Measurements from ENCODE around the gene POP4. TPM values are rescaled to one million over a fixed set of nuclear protein-coding genes. Genes with fewer than 3 reads are reported as not detected.
"Not testable (repeated sequence)": the region's sequence is repeated elsewhere in the genome, so short reads cannot be mapped to it uniquely, and the experiment has no call there.

Gene POP4, protein sequence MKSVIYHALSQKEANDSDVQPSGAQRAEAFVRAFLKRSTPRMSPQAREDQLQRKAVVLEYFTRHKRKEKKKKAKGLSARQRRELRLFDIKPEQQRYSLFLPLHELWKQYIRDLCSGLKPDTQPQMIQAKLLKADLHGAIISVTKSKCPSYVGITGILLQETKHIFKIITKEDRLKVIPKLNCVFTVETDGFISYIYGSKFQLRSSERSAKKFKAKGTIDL
- 60.5 TPM for total RNA-seq
- 87.9 TPM for polyA plus RNA-seq (ENCODE audit: insufficient read depth, low read depth, low replicate concordance)
- long read RNA-seq, donor 1, partial matches to known transcripts: 0 of 3 reads
- long read RNA-seq, donor 1, other reads (novel, unspliced or antisense): 0 of 3 reads
- long read RNA-seq, donor 2, transcript POP4-202 (7 exons, 3,385 nt): major isoform, 9 of 11 reads
- long read RNA-seq, donor 2, partial matches to known transcripts: 0 of 11 reads
- long read RNA-seq, donor 2, other reads (novel, unspliced or antisense): 0 of 11 reads
- long read RNA-seq, donor 3, transcript POP4-202 (7 exons, 3,385 nt): major isoform, 9 of 11 reads
- long read RNA-seq, donor 3, partial matches to known transcripts: 0 of 11 reads
- long read RNA-seq, donor 3, other reads (novel, unspliced or antisense): 0 of 11 reads
- long read RNA-seq, donor 4, partial matches to known transcripts: 0 of 6 reads
- long read RNA-seq, donor 4, other reads (novel, unspliced or antisense): 0 of 6 reads
- long read RNA-seq, donor 5: 0 reads
- long read RNA-seq, donor 6, transcript POP4-202 (7 exons, 3,385 nt): major isoform, 28 of 30 reads
- long read RNA-seq, donor 6, partial matches to known transcripts: 0 of 30 reads
- long read RNA-seq, donor 6, other reads (novel, unspliced or antisense): 0 of 30 reads
- long read RNA-seq, donor 7, transcript POP4-202 (7 exons, 3,385 nt): major isoform, 14 of 18 reads
- long read RNA-seq, donor 7, partial matches to known transcripts: 1 of 18 reads
- long read RNA-seq, donor 7, other reads (novel, unspliced or antisense): 3 of 18 reads
- long read RNA-seq, donor 8, transcript POP4-202 (7 exons, 3,385 nt): major isoform, 11 of 13 reads
- long read RNA-seq, donor 8, partial matches to known transcripts: 0 of 13 reads
- long read RNA-seq, donor 8, other reads (novel, unspliced or antisense): 0 of 13 reads
- long read RNA-seq, donor 9, transcript POP4-202 (7 exons, 3,385 nt): major isoform, 10 of 11 reads
- long read RNA-seq, donor 9, partial matches to known transcripts: 0 of 11 reads
- long read RNA-seq, donor 9, other reads (novel, unspliced or antisense): 0 of 11 reads
- long read RNA-seq, donor 10, transcript POP4-202 (7 exons, 3,385 nt): major isoform, 13 of 14 reads
- long read RNA-seq, donor 10, partial matches to known transcripts: 0 of 14 reads
- long read RNA-seq, donor 10, other reads (novel, unspliced or antisense): 0 of 14 reads

DNA sequence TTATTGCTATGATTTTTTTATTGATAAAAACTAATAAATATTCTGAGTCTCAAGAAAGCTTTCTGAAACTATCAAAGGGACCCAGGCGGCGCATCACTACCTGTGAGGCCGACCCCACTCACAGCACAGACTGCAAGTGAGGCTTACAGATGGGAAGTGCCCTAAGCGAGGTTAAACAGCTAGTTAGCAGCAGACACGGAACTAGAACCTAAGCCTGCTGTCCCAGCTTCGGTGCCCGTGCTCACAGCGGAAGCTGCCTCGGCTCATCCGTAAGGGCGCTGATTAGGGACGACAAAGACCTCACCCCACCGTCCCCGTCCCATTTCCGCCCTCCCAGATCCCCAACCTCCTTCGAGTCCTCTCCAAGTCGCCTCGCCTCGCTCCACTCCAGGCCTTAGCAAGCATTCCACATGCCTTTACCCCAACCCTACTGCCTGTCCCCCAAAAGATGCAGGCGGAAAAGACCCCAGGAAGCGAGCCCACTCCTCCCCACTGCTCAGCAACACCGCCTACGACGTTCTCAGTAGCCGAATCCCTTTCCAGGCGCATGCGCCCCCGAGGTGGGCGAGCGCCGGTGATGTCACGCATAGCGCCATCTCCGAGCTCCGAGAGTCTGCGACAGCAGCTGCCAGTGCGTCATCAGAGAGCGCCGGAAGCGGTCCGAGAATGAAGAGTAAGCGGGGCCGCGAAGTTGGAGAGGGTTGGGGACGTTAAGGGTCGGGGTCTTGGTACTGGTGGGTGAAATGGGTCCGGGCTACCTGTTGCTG is at the start of gene POP4:
Gene POP4, plus strand, starts transcription at position 631 of the 767 bp plus-strand sequence. Its CDS starts 36 bp downstream, at position 667.
- Histone ChIP-seq H3K36me3 (ENCODE audit: control insufficient read depth in 2 of 3, insufficient read depth in 3 of 3, low read length in 3 of 3) (peaks cover 3 to 11% (median 4%) of the 10 kb centered on the region in 3 donors), H3K4me1 (ENCODE audit: control insufficient read depth in 2 of 3, insufficient read depth in 2 of 3, low read depth in 1 of 3, low read length in 3 of 3) (peaks cover 0 to 9% (median 0%) of the 10 kb centered on the region in 3 donors), H3K4me3 (ENCODE audit: low read length in 3 of 3) (peak within 1 kb of the TSS; percentile 90 to 95 (median 94)), H3K9me3 (ENCODE audit: control insufficient read depth in 2 of 3, insufficient read depth in 1 of 3, low read length in 3 of 3) (no peaks in the 10 kb centered on the region), H3K27ac (ENCODE audit: low read depth in 2 of 2, low read length in 2 of 2) (peak within 1 kb of the TSS; percentile 95), H3K9ac (ENCODE audit: low read length in 3 of 3) (peak within 1 kb of the TSS; percentile 90 to 98 (median 93)), H3K27me3 (ENCODE audit: control insufficient read depth, insufficient read depth, low read length) (no peaks in the 10 kb centered on the region)
- intact Hi-C loops (cut with DNase I): no loop called here
- DNase-seq (peak; percentile 97 to 99 (median 99)), FAIRE-seq (no peak)
- no peak for TF ChIP-seq CTCF (IDR thresholded peaks at IDR 0.05; ENCODE audit: borderline replicate concordance, extremely low read depth, insufficient read depth)

DNA sequence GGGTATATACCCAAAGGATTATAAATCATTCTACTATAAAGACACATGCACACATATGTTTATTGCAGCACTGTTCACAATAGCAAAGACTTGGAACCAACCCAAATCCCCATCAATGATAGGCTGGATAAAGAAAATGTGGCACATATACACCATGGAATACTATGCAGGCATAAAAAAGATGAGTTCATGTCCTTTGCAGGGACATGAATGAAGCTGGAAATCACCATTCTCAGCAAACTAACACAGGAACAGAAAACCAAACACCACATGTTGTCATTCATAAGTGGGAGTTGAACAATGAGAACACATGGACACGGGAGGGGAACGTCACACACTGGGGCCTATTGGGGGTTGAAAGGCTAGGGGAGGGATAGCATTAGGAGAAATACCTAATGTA is 47.0 kb upstream of the POP4 start:
- DNase-seq; H3K9ac ChIP-seq (ENCODE audit: low read length in 3 of 3); FAIRE-seq; H3K27me3 ChIP-seq (ENCODE audit: control insufficient read depth, insufficient read depth, low read length); H3K4me1 ChIP-seq (ENCODE audit: control insufficient read depth in 2 of 3, insufficient read depth in 2 of 3, low read depth in 1 of 3, low read length in 3 of 3); H3K9me3 ChIP-seq (ENCODE audit: control insufficient read depth in 2 of 3, insufficient read depth in 1 of 3, low read length in 3 of 3); H3K36me3 ChIP-seq (ENCODE audit: control insufficient read depth in 2 of 3, insufficient read depth in 3 of 3, low read length in 3 of 3); H3K4me3 ChIP-seq (ENCODE audit: low read length in 3 of 3); intact Hi-C loops (cut with DNase I); H3K27ac ChIP-seq (ENCODE audit: low read depth in 2 of 2, low read length in 2 of 2): not testable (repeated sequence)

- Histone ChIP-seq H3K36me3 (ENCODE audit: control insufficient read depth in 2 of 3, insufficient read depth in 3 of 3, low read length in 3 of 3) (no peaks in the 10 kb centered on the region), H3K9ac (ENCODE audit: low read length in 3 of 3) (no peak overlapping the region), H3K9me3 (ENCODE audit: control insufficient read depth in 2 of 3, insufficient read depth in 1 of 3, low read length in 3 of 3) (peaks cover 0 to 3% (median 0%) of the 10 kb centered on the region in 3 donors), H3K4me3 (ENCODE audit: low read length in 3 of 3) (no peak overlapping the region), H3K27ac (ENCODE audit: low read depth in 2 of 2, low read length in 2 of 2) (no peak overlapping the region), H3K27me3 (ENCODE audit: control insufficient read depth, insufficient read depth, low read length) (no peaks in the 10 kb centered on the region), H3K4me1 (ENCODE audit: control insufficient read depth in 2 of 3, insufficient read depth in 2 of 3, low read depth in 1 of 3, low read length in 3 of 3) (no peaks in the 10 kb centered on the region)
- TF ChIP-seq CTCF (IDR thresholded peaks at IDR 0.05; ENCODE audit: borderline replicate concordance, extremely low read depth, insufficient read depth): no peak
- DNase-seq (no peak), FAIRE-seq (no peak)
- intact Hi-C loops (cut with DNase I): no loop called here
Observed at GRCh38 chr19:29559743-29560142, 46.3 kb upstream of the POP4 start.

All from kidney (tissue), 22 donors.